ENCODE data around the gene KCMF1.

The KCMF1 gene

GRCh38 chr2:85088921-85089320 is 118.0 kb downstream of the KCMF1 start:
- no peak for DNase-seq

GRCh38 chr2:85089585-85089984 is 118.6 kb downstream of the KCMF1 start:
- DNase-seq: no peak

GRCh38 chr2:85091838-85092237 is 120.9 kb downstream of the KCMF1 start:
- DNase-seq: no peak

- no peak for DNase-seq
Observed at GRCh38 chr2:85095094-85095493, 124.1 kb downstream of the KCMF1 start.

GRCh38 chr2:85096616-85097015 is 125.7 kb downstream of the KCMF1 start:
- no peak for DNase-seq

GRCh38 chr2:85104228-85104627 is 133.3 kb downstream of the KCMF1 start:
- DNase-seq: no peak

GRCh38 chr2:85106489-85107180 is 135.7 kb downstream of the KCMF1 start:
- DNase-seq: no peak
